Hepatocyte (in vitro differentiated cells): ENCODE results near the gene BCAP29. TPM values are rescaled to one million over a fixed set of nuclear protein-coding genes. Genes with fewer than 3 reads are reported as not detected.
"Not testable (repeated sequence)": the region's sequence is repeated elsewhere in the genome, so short reads cannot be mapped to it uniquely, and the experiment has no call there.

Experiments used
- DNase-seq: peaks from one replicate; pipeline ENCODE4 v3.0.0-alpha.2; 2016; ENCODE audit warnings: low spot score
- H2AFZ ChIP-seq: fragments of 200-600 bp; sonication (generic); 2 replicates; pipeline ENCODE4 v1.6.0; 2016; ENCODE audit warnings: antibody characterized with exemption, mild to moderate bottlenecking
- H3K27ac ChIP-seq: fragments of 200-600 bp; sonication (generic); 2 replicates; pipeline ENCODE4 v1.5.1; 2016; ENCODE audit warnings: mild to moderate bottlenecking
- H3K27me3 ChIP-seq: fragments of 200-600 bp; sonication (generic); 2 replicates; pipeline ENCODE4 v1.6.1; 2016
- H3K36me3 ChIP-seq: fragments of 200-600 bp; sonication (generic); replicated peaks from 2 replicates; pipeline ENCODE4 v1.5.1; 2016; ENCODE audit warnings: low read depth; ENCODE audit not compliant: insufficient read depth
- H3K4me1 ChIP-seq: fragments of 200-600 bp; sonication (generic); 2 replicates; pipeline ENCODE4 v1.5.1; 2016; ENCODE audit warnings: mild to moderate bottlenecking, moderate library complexity; ENCODE audit not compliant: insufficient read depth
- H3K4me2 ChIP-seq: fragments of 200-600 bp; sonication (generic); 2 replicates; pipeline ENCODE4 v1.6.0; 2016
- H3K4me3 ChIP-seq: fragments of 200-600 bp; sonication (generic); 2 replicates; pipeline ENCODE4 v1.5.1; 2016; ENCODE audit warnings: mild to moderate bottlenecking
- H3K79me2 ChIP-seq: fragments of 200-600 bp; sonication (generic); 2 replicates; pipeline ENCODE4 v1.6.0; 2017; ENCODE audit warnings: mild to moderate bottlenecking
- H3K9me2 ChIP-seq: fragments of 200-600 bp; sonication (generic); replicated peaks from 2 replicates; pipeline ENCODE4 v1.6.0; 2017; ENCODE audit warnings: mild to moderate bottlenecking; ENCODE audit not compliant: insufficient read depth
- H3K9me3 ChIP-seq: fragments of 200-600 bp; sonication (generic); 2 replicates; pipeline ENCODE4 v1.5.1; 2016; ENCODE audit warnings: low read depth, mild to moderate bottlenecking
- H4K20me1 ChIP-seq: fragments of 200-600 bp; sonication (generic); 2 replicates; pipeline ENCODE4 v1.6.0; 2016; ENCODE audit warnings: mild to moderate bottlenecking; ENCODE audit not compliant: insufficient read depth, poor library complexity, severe bottlenecking
- EZH2 ChIP-seq: fragments of 200-600 bp; sonication (generic); IDR thresholded peaks from 2 replicates; pipeline ENCODE4 v1.6.1; 2016; ENCODE audit warnings: antibody characterized with exemption, mild to moderate bottlenecking, borderline replicate concordance
- EZH2phosphoT487 ChIP-seq: fragments of 200-600 bp; sonication (generic); IDR thresholded peaks from one replicate; pipeline ENCODE4 v1.6.1; 2018; ENCODE audit warnings: antibody characterized with exemption, mild to moderate bottlenecking, low read depth, moderate library complexity; ENCODE audit not compliant: unreplicated experiment, severe bottlenecking
- WGBS: methylation state at CpG from one replicate; pipeline ENCODE4 v1.1.6; 2016; ENCODE audit warnings: low lambda C conversion rate; ENCODE audit errors: missing lambda C conversion rate; 5-methylcytosine and 5-hydroxymethylcytosine counted together
- polyA plus RNA-seq: library from polyadenylated mRNA; unstranded; fragments of >200 nt; fragmentation: Nextera tagmentation; extraction: Ambion mirVana; gene quantifications from 2 replicates; pipeline ENCODE4 v1.2.1, GENCODE V29; 2016
- total RNA-seq: library from RNA; depleted of rRNA; stranded (reverse); fragments of >200 nt; gene quantifications from 2 replicates; pipeline ENCODE4 v1.2.3, GENCODE V29; 2014
- TF ChIP-seq, protein P1 (sequence below): fragments of 200-600 bp; sonication (generic); IDR thresholded peaks from 2 replicates; pipeline ENCODE4 v1.5.1; 2016; ENCODE audit warnings: antibody characterized with exemption, mild to moderate bottlenecking; ENCODE audit not compliant: poor library complexity

The BCAP29 gene, protein sequence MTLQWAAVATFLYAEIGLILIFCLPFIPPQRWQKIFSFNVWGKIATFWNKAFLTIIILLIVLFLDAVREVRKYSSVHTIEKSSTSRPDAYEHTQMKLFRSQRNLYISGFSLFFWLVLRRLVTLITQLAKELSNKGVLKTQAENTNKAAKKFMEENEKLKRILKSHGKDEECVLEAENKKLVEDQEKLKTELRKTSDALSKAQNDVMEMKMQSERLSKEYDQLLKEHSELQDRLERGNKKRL
- 54.2 and 76.6 TPM in 2 replicates for total RNA-seq
- polyA plus RNA-seq = 27.5 and 35.1 TPM in 2 replicates

DNA sequence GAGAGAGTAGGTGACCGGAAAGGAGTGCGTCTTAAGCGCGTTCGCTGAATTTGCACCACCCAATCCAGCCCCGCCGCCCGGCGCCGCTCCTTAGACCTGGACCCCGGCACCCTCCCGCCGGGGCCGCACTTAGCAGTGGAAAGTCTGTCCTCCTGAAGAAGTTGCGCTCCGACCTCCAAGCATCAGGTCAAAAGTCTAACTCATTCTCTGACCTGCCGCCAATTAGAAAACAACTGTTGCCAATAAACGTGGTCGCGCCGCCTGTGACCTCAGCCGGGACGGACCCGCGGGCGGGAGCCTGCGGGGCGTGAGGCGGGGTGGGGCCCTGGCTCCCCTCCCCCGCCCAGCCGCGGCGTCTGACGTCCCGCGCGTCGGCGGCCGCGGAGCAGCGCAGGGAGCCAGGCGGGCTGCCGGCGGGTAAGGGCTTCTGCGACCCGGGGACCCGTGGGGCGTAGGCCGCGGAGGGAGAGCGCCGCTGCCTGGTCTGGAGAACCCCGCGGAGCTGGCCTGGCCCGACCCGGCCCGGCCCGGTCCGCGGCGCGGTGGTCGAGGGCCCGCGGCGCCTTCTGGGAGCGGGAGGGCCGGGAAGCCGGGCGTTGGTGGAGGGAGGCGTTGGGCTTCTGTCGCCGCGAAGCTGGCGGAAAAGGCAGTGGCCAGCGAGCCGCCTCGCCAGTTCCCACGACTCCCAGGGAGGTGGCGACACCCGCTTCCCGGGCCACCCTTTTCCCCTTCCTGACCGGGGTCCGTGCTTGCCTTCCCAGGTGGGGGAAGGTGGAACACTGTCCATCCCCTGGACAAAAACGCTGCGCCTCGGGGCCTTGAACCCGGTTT is at the start of gene BCAP29:
Gene BCAP29 (plus strand): TSS at position 362 of the 831 bp plus-strand sequence. CDS start 527 bp downstream, outside the sequence.
- peak; percentile 88 for DNase-seq
- Histone ChIP-seq H3K9me3 (no peaks in the 10 kb centered on the region), H3K36me3 (no peaks in the 10 kb centered on the region), H3K4me1 (peaks cover 7% of the 10 kb centered on the region), H3K27me3 (no peaks in the 10 kb centered on the region), H3K27ac (peak within 1 kb of the TSS; percentile 91), H2AFZ (peak within 1 kb of the TSS; percentile 99), H3K79me2 (peaks cover 6% of the 10 kb centered on the region), H3K9me2 (no peaks in the 10 kb centered on the region), H3K4me3 (peak within 1 kb of the TSS; percentile 93), H4K20me1 (no peaks in the 10 kb centered on the region), H3K4me2 (peak within 1 kb of the TSS; percentile 89)
- under 1% methylated on average over 35 of the region's 89 CpGs for WGBS
- TF ChIP-seq EZH2 (no peak), EZH2phosphoT487 (no peak)
- TF ChIP-seq, protein P1, sequence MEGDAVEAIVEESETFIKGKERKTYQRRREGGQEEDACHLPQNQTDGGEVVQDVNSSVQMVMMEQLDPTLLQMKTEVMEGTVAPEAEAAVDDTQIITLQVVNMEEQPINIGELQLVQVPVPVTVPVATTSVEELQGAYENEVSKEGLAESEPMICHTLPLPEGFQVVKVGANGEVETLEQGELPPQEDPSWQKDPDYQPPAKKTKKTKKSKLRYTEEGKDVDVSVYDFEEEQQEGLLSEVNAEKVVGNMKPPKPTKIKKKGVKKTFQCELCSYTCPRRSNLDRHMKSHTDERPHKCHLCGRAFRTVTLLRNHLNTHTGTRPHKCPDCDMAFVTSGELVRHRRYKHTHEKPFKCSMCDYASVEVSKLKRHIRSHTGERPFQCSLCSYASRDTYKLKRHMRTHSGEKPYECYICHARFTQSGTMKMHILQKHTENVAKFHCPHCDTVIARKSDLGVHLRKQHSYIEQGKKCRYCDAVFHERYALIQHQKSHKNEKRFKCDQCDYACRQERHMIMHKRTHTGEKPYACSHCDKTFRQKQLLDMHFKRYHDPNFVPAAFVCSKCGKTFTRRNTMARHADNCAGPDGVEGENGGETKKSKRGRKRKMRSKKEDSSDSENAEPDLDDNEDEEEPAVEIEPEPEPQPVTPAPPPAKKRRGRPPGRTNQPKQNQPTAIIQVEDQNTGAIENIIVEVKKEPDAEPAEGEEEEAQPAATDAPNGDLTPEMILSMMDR = peak; percentile 34

DNA sequence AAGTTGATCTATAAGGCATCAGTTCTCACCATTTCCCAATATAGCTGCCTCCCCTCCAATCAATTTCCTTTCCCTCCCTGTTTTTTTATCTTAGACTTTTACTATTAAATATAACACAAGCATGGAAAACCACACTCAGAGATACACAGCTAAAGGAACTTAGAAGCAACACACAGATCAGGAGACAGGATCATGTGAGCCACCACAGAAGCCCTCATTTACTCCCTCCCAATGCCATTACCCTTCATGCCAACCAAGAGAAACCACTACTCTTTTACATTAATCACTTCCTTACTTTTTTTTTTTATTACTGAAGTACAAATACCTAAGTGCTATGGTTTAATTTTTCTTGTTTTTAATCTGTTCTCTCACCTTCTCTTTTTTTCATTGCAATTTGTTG is 49.3 kb upstream of the BCAP29 start:
- H3K27ac ChIP-seq = no peak overlapping the region
- H3K4me3 ChIP-seq = no peak overlapping the region
- DNase-seq = no peak
- no peaks in the 10 kb centered on the region for H3K9me2 ChIP-seq
- H2AFZ ChIP-seq = no peak overlapping the region
- H3K4me2 ChIP-seq = no peak overlapping the region
- no peaks in the 10 kb centered on the region for H3K36me3 ChIP-seq
- peaks cover 3% of the 10 kb centered on the region for H4K20me1 ChIP-seq
- peaks cover 3% of the 10 kb centered on the region for H3K79me2 ChIP-seq
- TF ChIP-seq, protein P1 = no peak
- TF ChIP-seq EZH2phosphoT487 (no peak), EZH2 (no peak)
- no peaks in the 10 kb centered on the region for H3K27me3 ChIP-seq
- no peaks in the 10 kb centered on the region for H3K4me1 ChIP-seq
- H3K9me3 ChIP-seq = no peaks in the 10 kb centered on the region

DNA sequence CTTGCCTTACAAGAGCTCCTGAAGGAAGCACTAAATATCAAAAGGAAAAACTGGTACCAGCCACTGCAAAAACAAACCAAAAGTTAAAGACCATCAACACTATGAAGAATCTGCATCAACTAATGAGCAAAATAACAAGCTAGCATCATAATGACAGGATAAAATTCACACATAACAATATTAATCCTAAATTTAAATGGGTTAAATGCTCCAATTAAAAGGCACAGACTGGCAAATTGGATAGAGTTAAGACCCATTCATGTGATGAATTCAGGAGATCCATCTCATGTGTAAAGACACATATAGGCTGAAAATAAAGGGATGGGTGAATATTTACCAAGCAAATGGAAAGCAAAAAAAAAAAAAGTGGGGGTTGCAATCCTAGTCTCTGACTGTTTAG is 45.9 kb upstream of the BCAP29 start:
- no peak for DNase-seq
- H3K79me2 ChIP-seq = peaks cover 20% of the 10 kb centered on the region
- no peak overlapping the region for H3K27ac ChIP-seq
- no peaks in the 10 kb centered on the region for H3K4me1 ChIP-seq
- TF ChIP-seq, protein P1 = no peak
- TF ChIP-seq EZH2 (no peak), EZH2phosphoT487 (no peak)
- no peak overlapping the region for H2AFZ ChIP-seq
- H3K4me2 ChIP-seq = no peak overlapping the region
- no peaks in the 10 kb centered on the region for H3K27me3 ChIP-seq
- H3K9me2 ChIP-seq = no peaks in the 10 kb centered on the region
- H3K9me3 ChIP-seq = no peaks in the 10 kb centered on the region
- no peak overlapping the region for H3K4me3 ChIP-seq
- no peaks in the 10 kb centered on the region for H3K36me3 ChIP-seq
- H4K20me1 ChIP-seq = peaks cover 3% of the 10 kb centered on the region

DNA sequence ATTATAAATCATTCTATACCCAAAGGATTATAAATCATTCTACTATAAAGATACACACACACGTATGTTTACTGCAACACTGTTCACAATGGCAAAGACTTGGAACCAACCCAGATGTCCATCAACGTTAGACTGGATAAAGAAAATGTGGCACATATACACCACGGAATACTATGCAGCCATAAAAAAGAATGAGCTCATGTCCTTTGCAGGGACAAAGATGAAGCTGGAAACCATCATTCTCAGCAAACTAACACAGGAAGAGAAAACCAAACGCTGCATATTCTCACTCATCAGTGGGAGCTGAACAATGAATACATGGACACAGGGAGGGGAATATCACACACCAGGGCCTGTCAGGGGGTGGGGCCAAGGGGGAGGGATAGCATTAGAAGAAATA is 42.8 kb upstream of the BCAP29 start:
- H3K79me2 ChIP-seq = peaks cover 20% of the 10 kb centered on the region
- WGBS = 97% methylated on average over 4 of the region's 4 CpGs
- not testable (repeated sequence) for H3K9me2 ChIP-seq, H3K4me3 ChIP-seq, H3K4me1 ChIP-seq, H3K4me2 ChIP-seq, DNase-seq, H4K20me1 ChIP-seq, H3K27me3 ChIP-seq, H3K9me3 ChIP-seq, H2AFZ ChIP-seq, H3K36me3 ChIP-seq, H3K27ac ChIP-seq
